Adipocyte (in vitro differentiated cells): ENCODE measurements around the gene MBP.
"Not testable (repeated sequence)": the region's sequence is repeated elsewhere in the genome, so short reads cannot be mapped to it uniquely, and the experiment has no call there.

Experiments
- DNase-seq: peaks from one replicate; pipeline ENCODE4 v3.0.0-alpha.2; 2015; ENCODE audit warnings: low read depth
- H3K27me3 ChIP-seq: replicated peaks from 2 replicates; pipeline ENCODE4 v1.7.0; 2013; ENCODE audit warnings: mild to moderate bottlenecking, low read length, moderate library complexity; ENCODE audit not compliant: control insufficient read depth, insufficient read depth
- H3K36me3 ChIP-seq: 2 replicates; pipeline ENCODE4 v1.7.0; 2013; ENCODE audit warnings: low read length, mild to moderate bottlenecking, moderate library complexity; ENCODE audit not compliant: control insufficient read depth, insufficient read depth, severe bottlenecking
- H3K4me1 ChIP-seq: 2 replicates; pipeline ENCODE4 v1.7.0; 2013; ENCODE audit warnings: mild to moderate bottlenecking, low read length, moderate library complexity; ENCODE audit not compliant: control insufficient read depth, insufficient read depth
- H3K4me3 ChIP-seq: 2 replicates; pipeline ENCODE4 v1.7.0; 2013; ENCODE audit warnings: mild to moderate bottlenecking, low read length, moderate library complexity
- H3K9ac ChIP-seq: 2 replicates; pipeline ENCODE4 v1.7.0; 2013; ENCODE audit warnings: mild to moderate bottlenecking, low read length, moderate library complexity
- H3K9me3 ChIP-seq: 2 replicates; pipeline ENCODE4 v1.7.0; 2013; ENCODE audit warnings: mild to moderate bottlenecking, low read length, moderate library complexity; ENCODE audit not compliant: control insufficient read depth

The MBP gene

GRCh38 chr18:77020561-77020960 is 112.0 kb downstream of the MBP start:
- no peak overlapping the region for H3K9ac ChIP-seq
- no peak overlapping the region for H3K4me3 ChIP-seq
- H3K27me3 ChIP-seq, result no peaks in the 10 kb centered on the region
- no peak for DNase-seq
- H3K9me3 ChIP-seq, result no peaks in the 10 kb centered on the region
- H3K36me3 ChIP-seq, result peaks cover 8% of the 10 kb centered on the region
- no peaks in the 10 kb centered on the region for H3K4me1 ChIP-seq

- DNase-seq, result no peak
- Histone ChIP-seq H3K27me3 (no peaks in the 10 kb centered on the region), H3K4me1 (peaks cover under 1% of the 10 kb centered on the region), H3K9me3 (no peaks in the 10 kb centered on the region), H3K9ac (no peak overlapping the region), H3K4me3 (no peak overlapping the region), H3K36me3 (peaks cover 5% of the 10 kb centered on the region)
Observed at GRCh38 chr18:77019641-77020040, 112.9 kb downstream of the MBP start.

GRCh38 chr18:77018650-77019049 is 113.9 kb downstream of the MBP start:
- peaks cover 11% of the 10 kb centered on the region for H3K4me1 ChIP-seq
- H3K36me3 ChIP-seq, H3K9me3 ChIP-seq, H3K27me3 ChIP-seq, H3K9ac ChIP-seq, DNase-seq, H3K4me3 ChIP-seq: not testable (repeated sequence)

- Histone ChIP-seq H3K9me3 (no peaks in the 10 kb centered on the region), H3K36me3 (peaks cover 5% of the 10 kb centered on the region), H3K9ac (no peak overlapping the region), H3K4me1 (peaks cover 15% of the 10 kb centered on the region), H3K27me3 (no peaks in the 10 kb centered on the region), H3K4me3 (no peak overlapping the region)
- no peak for DNase-seq
Observed at GRCh38 chr18:77017355-77017754, 115.2 kb downstream of the MBP start.

GRCh38 chr18:77016936-77017335 is 115.6 kb downstream of the MBP start:
- Histone ChIP-seq H3K36me3 (peaks cover 5% of the 10 kb centered on the region), H3K27me3 (no peaks in the 10 kb centered on the region), H3K4me3 (no peak overlapping the region), H3K9me3 (no peaks in the 10 kb centered on the region), H3K9ac (no peak overlapping the region), H3K4me1 (peaks cover 15% of the 10 kb centered on the region)
- DNase-seq, result no peak

- H3K36me3 ChIP-seq, result peaks cover 5% of the 10 kb centered on the region
- peaks cover 15% of the 10 kb centered on the region for H3K4me1 ChIP-seq
- H3K27me3 ChIP-seq, result no peaks in the 10 kb centered on the region
- no peak overlapping the region for H3K9ac ChIP-seq
- H3K4me3 ChIP-seq, result no peak overlapping the region
- no peak for DNase-seq
- no peaks in the 10 kb centered on the region for H3K9me3 ChIP-seq
Observed at GRCh38 chr18:77015771-77016710, 116.5 kb downstream of the MBP start.

GRCh38 chr18:77015169-77015568 is 117.4 kb downstream of the MBP start:
- Histone ChIP-seq H3K9ac (no peak overlapping the region), H3K4me3 (no peak overlapping the region), H3K27me3 (no peaks in the 10 kb centered on the region), H3K9me3 (no peaks in the 10 kb centered on the region), H3K4me1 (peaks cover 15% of the 10 kb centered on the region), H3K36me3 (peaks cover 5% of the 10 kb centered on the region)
- no peak for DNase-seq

GRCh38 chr18:77014538-77014937 is 118.0 kb downstream of the MBP start:
- Histone ChIP-seq H3K36me3 (peaks cover 5% of the 10 kb centered on the region), H3K27me3 (no peaks in the 10 kb centered on the region), H3K9ac (no peak overlapping the region), H3K9me3 (no peaks in the 10 kb centered on the region), H3K4me1 (peaks cover 15% of the 10 kb centered on the region), H3K4me3 (no peak overlapping the region)
- DNase-seq, result no peak

GRCh38 chr18:77013811-77014521 is 118.6 kb downstream of the MBP start:
- H3K36me3 ChIP-seq, result peaks cover 5% of the 10 kb centered on the region
- no peaks in the 10 kb centered on the region for H3K9me3 ChIP-seq
- peaks cover 15% of the 10 kb centered on the region for H3K4me1 ChIP-seq
- no peaks in the 10 kb centered on the region for H3K27me3 ChIP-seq
- no peak overlapping the region for H3K9ac ChIP-seq
- no peak for DNase-seq
- peak overlapping the region; percentile 54 for H3K4me3 ChIP-seq

GRCh38 chr18:77012806-77013541 is 119.6 kb downstream of the MBP start:
- no peak for DNase-seq
- H3K9me3 ChIP-seq, result no peaks in the 10 kb centered on the region
- peaks cover 15% of the 10 kb centered on the region for H3K4me1 ChIP-seq
- no peaks in the 10 kb centered on the region for H3K27me3 ChIP-seq
- peaks cover 5% of the 10 kb centered on the region for H3K36me3 ChIP-seq
- H3K4me3 ChIP-seq, result no peak overlapping the region
- no peak overlapping the region for H3K9ac ChIP-seq

- H3K4me1 ChIP-seq, result peaks cover 15% of the 10 kb centered on the region
- H3K4me3 ChIP-seq, result no peak overlapping the region
- H3K9me3 ChIP-seq, result no peaks in the 10 kb centered on the region
- H3K9ac ChIP-seq, result no peak overlapping the region
- H3K36me3 ChIP-seq, result peaks cover 5% of the 10 kb centered on the region
- H3K27me3 ChIP-seq, result peaks cover 6% of the 10 kb centered on the region
- DNase-seq, result no peak
Observed at GRCh38 chr18:77012120-77012519, 120.5 kb downstream of the MBP start.
